H1 (cell line): ENCODE data around the gene DLGAP5. TPM values are rescaled to one million over a fixed set of nuclear protein-coding genes. Genes with fewer than 3 reads are reported as not detected.
A peak's percentile ranks its signal among the peaks of the same experiment; 100 is the strongest.

Source experiments
- CTCF ChIA-PET: fragments of 300-600 bp; sonication (Branson Sonifier 250); formaldehyde crosslinking; loops from one replicate; lab custom pipeline; 2021; ENCODE audit not compliant: partially characterized antibody; lab: Charles Lee
- POLR2A ChIA-PET: fragments of 300-600 bp; sonication (Branson Sonifier 250); formaldehyde crosslinking; loops from one replicate; lab custom pipeline; 2021; ENCODE audit warnings: inconsistent platforms; ENCODE audit not compliant: partially characterized antibody; lab: Charles Lee
- DNase-seq, 2 experiments: peaks; one replicate each; pipeline versions ENCODE4 v3.0.0 to v3.0.0-alpha.2; 2010 to 2022; ENCODE audit warnings: low spot score in 2 of 2, low read depth in 1 of 2, mixed read lengths in 1 of 2
- FAIRE-seq: peaks from 2 replicates; lab custom pipeline; 2011; peaks lifted over from hg19 to GRCh38; lab: Jason Lieb, UNC
- H2AFZ ChIP-seq: 2 replicates; pipeline ENCODE4 v1.8.1; 2012; ENCODE audit warnings: low read length, inconsistent platforms
- H2AK5ac ChIP-seq: 2 replicates; pipeline ENCODE4 v1.6.1; 2013; ENCODE audit warnings: low read depth, low read length
- H2BK120ac ChIP-seq: replicated peaks from 2 replicates; pipeline ENCODE3; 2013; ENCODE audit warnings: low read depth, low read length, inconsistent platforms
- H2BK12ac ChIP-seq: 2 replicates; pipeline ENCODE4 v1.6.1; 2013; ENCODE audit warnings: low read depth, low read length
- H2BK15ac ChIP-seq: 2 replicates; pipeline ENCODE4 v1.6.1; 2013; ENCODE audit warnings: low read length
- H2BK20ac ChIP-seq: 2 replicates; pipeline ENCODE4 v1.6.1; 2013; ENCODE audit warnings: low read length
- H2BK5ac ChIP-seq: 2 replicates; pipeline ENCODE4 v1.6.1; 2013; ENCODE audit warnings: low read depth, low read length
- H3K14ac ChIP-seq: 2 replicates; pipeline ENCODE4 v1.6.1; 2013; ENCODE audit warnings: inconsistent platforms; ENCODE audit not compliant: insufficient read length
- H3K18ac ChIP-seq: 2 replicates; pipeline ENCODE4 v1.6.1; 2013; ENCODE audit warnings: low read length; ENCODE audit errors: extremely low read depth
- H3K23ac ChIP-seq: 2 replicates; pipeline ENCODE4 v1.6.1; 2013; ENCODE audit warnings: inconsistent platforms; ENCODE audit not compliant: insufficient read length
- H3K23me2 ChIP-seq: 2 replicates; pipeline ENCODE4 v1.6.1; 2013; ENCODE audit warnings: low read depth, low read length
- H3K27ac ChIP-seq: 2 replicates; pipeline ENCODE4 v1.6.1; 2011; ENCODE audit warnings: low read depth, low read length, inconsistent platforms
- H3K27me3 ChIP-seq, 4 experiments: replicated peaks in 1 of 4; 1 replicate in 1 of 4; 2 replicates in 3 of 4; pipeline versions ENCODE4 v1.6.1 to v1.8.1; 2011 to 2013; ENCODE audit warnings: low read length in 3 of 4, mild to moderate bottlenecking in 3 of 4, inconsistent platforms in 2 of 4, mixed read lengths in 2 of 4, moderate library complexity in 1 of 4; ENCODE audit not compliant: control insufficient read depth in 3 of 4, insufficient read depth in 3 of 4; ENCODE audit errors: extremely low read depth in 1 of 4
- H3K36me3 ChIP-seq, 4 experiments: 2 replicates each; pipeline versions ENCODE4 v1.6.1 to v1.8.1; 2011 to 2013; ENCODE audit warnings: mild to moderate bottlenecking in 4 of 4, low read length in 3 of 4, moderate library complexity in 2 of 4, control low read depth in 1 of 4, inconsistent platforms in 1 of 4; ENCODE audit not compliant: insufficient read depth in 4 of 4, control insufficient read depth in 2 of 4
- H3K4ac ChIP-seq: replicated peaks from 2 replicates; pipeline ENCODE3; 2013; ENCODE audit warnings: low read length, low read depth, mixed read lengths, inconsistent platforms; ENCODE audit not compliant: insufficient read length
- H3K4me1 ChIP-seq, 4 experiments: replicated peaks in 1 of 4; 1 replicate in 1 of 4; 2 replicates in 3 of 4; pipeline versions ENCODE4 v1.6.1 to v1.8.1; 2011 to 2013; ENCODE audit warnings: low read length in 3 of 4, inconsistent platforms in 2 of 4, mixed read lengths in 1 of 4; ENCODE audit not compliant: insufficient read depth in 4 of 4, control insufficient read depth in 3 of 4
- H3K4me2 ChIP-seq, 2 experiments: 2 replicates each; pipeline versions ENCODE4 v1.6.1 to v1.8.1; 2011 to 2013; ENCODE audit warnings: low read depth in 2 of 2, low read length in 2 of 2, control low read depth in 1 of 2, inconsistent platforms in 1 of 2, mild to moderate bottlenecking in 1 of 2; ENCODE audit not compliant: insufficient read depth in 1 of 2
- H3K4me3 ChIP-seq, 4 experiments: fragments of 200-600, 300-600 bp in 1 of 4; sonication (generic), shearing (Covaris generic), sonication (Bioruptor Twin) in 1 of 4; 2 replicates each; pipeline versions ENCODE4 v1.5.1 to v1.8.1; 2011 to 2016; ENCODE audit warnings: low read length in 4 of 4, low read depth in 3 of 4, control low read depth in 2 of 4, inconsistent platforms in 2 of 4, mild to moderate bottlenecking in 2 of 4, mixed read lengths in 1 of 4, moderate library complexity in 1 of 4; ENCODE audit not compliant: insufficient read depth in 2 of 4; ENCODE audit errors: extremely low read depth in 1 of 4
- H3K56ac ChIP-seq: replicated peaks from 2 replicates; pipeline ENCODE3; 2013; ENCODE audit warnings: low read depth, mild to moderate bottlenecking, mixed read lengths, low read length, inconsistent platforms; ENCODE audit not compliant: insufficient read length
- H3K79me1 ChIP-seq: 2 replicates; pipeline ENCODE4 v1.6.1; 2013; ENCODE audit warnings: low read depth, low read length, control low read depth
- H3K79me2 ChIP-seq, 2 experiments: 2 replicates each; pipeline versions ENCODE4 v1.6.1 to v1.8.1; 2012 to 2013; ENCODE audit warnings: low read length in 2 of 2, mild to moderate bottlenecking in 2 of 2, inconsistent platforms in 1 of 2; ENCODE audit not compliant: insufficient read depth in 2 of 2, control insufficient read depth in 1 of 2
- H3K9ac ChIP-seq, 4 experiments: replicated peaks in 1 of 4; 1 replicate in 1 of 4; 2 replicates in 3 of 4; pipeline versions ENCODE4 v1.6.1 to v1.8.1; 2011 to 2013; ENCODE audit warnings: low read depth in 3 of 4, low read length in 3 of 4, control low read depth in 2 of 4, mild to moderate bottlenecking in 2 of 4, moderate library complexity in 2 of 4, inconsistent platforms in 1 of 4; ENCODE audit errors: extremely low read depth in 1 of 4
- H3K9me3 ChIP-seq, 2 experiments: 2 replicates each; pipeline versions ENCODE4 v1.6.1 to v1.8.1; 2012 to 2013; ENCODE audit warnings: mild to moderate bottlenecking in 2 of 2, moderate library complexity in 2 of 2, control low read depth in 1 of 2, inconsistent platforms in 1 of 2, low read depth in 1 of 2, low read length in 1 of 2, mixed read lengths in 1 of 2; ENCODE audit not compliant: insufficient read depth in 2 of 2
- H4K20me1 ChIP-seq, 2 experiments: replicated peaks in 1 of 2; 2 replicates each; pipeline versions ENCODE3 to v1.8.1; 2011 to 2013; ENCODE audit warnings: inconsistent platforms in 2 of 2, low read length in 2 of 2, mild to moderate bottlenecking in 1 of 2; ENCODE audit not compliant: insufficient read depth in 2 of 2, control insufficient read depth in 1 of 2
- H4K5ac ChIP-seq: 2 replicates; pipeline ENCODE4 v1.6.1; 2013; ENCODE audit warnings: low read length, low read depth, mixed read lengths, inconsistent platforms; ENCODE audit not compliant: insufficient read length
- H4K8ac ChIP-seq: 2 replicates; pipeline ENCODE4 v1.8.0; 2013; ENCODE audit warnings: mild to moderate bottlenecking, moderate library complexity, low read length, inconsistent platforms; ENCODE audit not compliant: insufficient read depth; ENCODE audit errors: extremely low read depth
- H4K91ac ChIP-seq: replicated peaks from 2 replicates; pipeline ENCODE3; 2013; ENCODE audit warnings: low read length, mixed read lengths, inconsistent platforms; ENCODE audit not compliant: insufficient read length
- CBX8 ChIP-seq: fragments of 300-800, 300-1000 bp; sonication (generic); IDR thresholded peaks from 2 replicates; pipeline ENCODE4 v1.7.1; 2016; ENCODE audit warnings: low read depth, low read length, borderline replicate concordance
- CTBP2 ChIP-seq: IDR thresholded peaks from 2 replicates; pipeline ENCODE4 v1.7.0; 2011; ENCODE audit warnings: borderline replicate concordance, mild to moderate bottlenecking, moderate library complexity, mixed read lengths, low read length; ENCODE audit not compliant: insufficient read depth, insufficient read length
- HDAC6 ChIP-seq: IDR thresholded peaks from one replicate; pipeline ENCODE4 v1.7.1; 2012; ENCODE audit warnings: low read depth, mild to moderate bottlenecking, inconsistent platforms, low read length, moderate library complexity
- JUND ChIP-seq: IDR thresholded peaks from 2 replicates; pipeline ENCODE4 v1.6.1; 2011; ENCODE audit warnings: mild to moderate bottlenecking, improper control_type of control experiment, low read length
- KDM1A ChIP-seq: fragments of 200-600, 300-600 bp; sonication (generic); IDR thresholded peaks from 2 replicates; pipeline ENCODE4 v1.7.1; 2016; ENCODE audit warnings: mild to moderate bottlenecking, low read length, borderline replicate concordance
- NANOG ChIP-seq: IDR thresholded peaks from 2 replicates; pipeline ENCODE4 v1.6.1; 2011; ENCODE audit warnings: low read length, low read depth, mild to moderate bottlenecking, inconsistent platforms; ENCODE audit not compliant: insufficient read depth, poor library complexity, severe bottlenecking
- WGBS, 2 experiments: shearing (Covaris generic) in 1 of 2; methylation state at CpG; one replicate each; pipeline versions ENCODE4 v1.1.6 to v1.1.7; 2013 to 2015; ENCODE audit warnings: low lambda C conversion rate in 2 of 2, mixed read lengths in 2 of 2, inconsistent platforms in 1 of 2, low coverage in 1 of 2, missing lambda C conversion rate in 1 of 2; ENCODE audit not compliant: insufficient replicate concordance in 2 of 2, insufficient coverage in 1 of 2, insufficient read length in 1 of 2; ENCODE audit errors: extremely low coverage in 1 of 2, missing lambda C conversion rate in 1 of 2; 5-methylcytosine and 5-hydroxymethylcytosine counted together
- polyA plus RNA-seq, 7 experiments: library from polyadenylated mRNA; depleted of rRNA in 3 of 7; stranded (reverse) in 5 of 7; unstranded in 2 of 7; fragments of >200 nt in 5 of 7; fragments of 200-250 nt in 2 of 7; gene quantifications; 1 replicate in 5 of 7; 2 replicates in 1 of 7; 4 replicates in 1 of 7; pipeline versions ENCODE4 v1.2.1 to v1.2.3, GENCODE V29; 2011 to 2013; ENCODE audit warnings: missing spikeins in 2 of 7, mixed read lengths in 2 of 7
- total RNA-seq: library from RNA; stranded (reverse); fragmentation: NEBNext Ultra II Directional; extraction: Animal tissue kit (Norgen Biotek cat#: 25700); gene quantifications from 2 replicates; pipeline ENCODE4 v1.2.1, GENCODE V29; 2021

Gene DLGAP5
- total and polyA plus RNA-seq, 2 of the 8 experiments (the other 6 are each of a cell fraction or from before 2014, with no cell fraction given), result 16.9 to 155 TPM

- Histone ChIP-seq H3K18ac (no peak overlapping the region; the same call in 1 of the 2 replicates), H4K5ac (peak overlapping the region; percentile 45), H2BK12ac (no peak overlapping the region), H2BK5ac (no peak overlapping the region), H3K14ac (no peak overlapping the region), H3K56ac (no peak overlapping the region), H3K23ac (no peak overlapping the region), H3K4me3 (no peak overlapping the region), H2AK5ac (no peak overlapping the region), H3K79me2 (no peaks in the 10 kb centered on the region), H3K27me3 (no peaks in the 10 kb centered on the region), H3K9ac (no peak overlapping the region), H4K8ac (no peak overlapping the region), H3K23me2 (no peaks in the 10 kb centered on the region), H3K4me2 (peak overlapping the region; percentile 25 to 59; a peak in 2 of 4 replicates), H3K36me3 (no peaks in the 10 kb centered on the region), H2BK120ac (no peak overlapping the region), H2BK20ac (peak overlapping the region; percentile 77; the same call in 1 of the 2 replicates), H4K91ac (no peak overlapping the region), H4K20me1 (no peaks in the 10 kb centered on the region), H3K4me1 (peaks cover 7 to 19% (median 12%) of the 10 kb centered on the region in 4 experiments; a peak in 5 of 7 replicates), H2AFZ (no peak overlapping the region), H3K79me1 (no peaks in the 10 kb centered on the region), H2BK15ac (no peak overlapping the region), H3K9me3 (no peaks in the 10 kb centered on the region), H3K27ac (no peak overlapping the region), H3K4ac (no peak overlapping the region)
- POLR2A ChIA-PET, result interaction anchor here (0.7 to 2.5 kb wide), 4 partner anchors 36 to 75 kb away, joined by 3 to 14 read pairs (median 4); partner anchors contain the start of genes MAPK1IP1L, SOCS4 and WDHD1
- TF ChIP-seq KDM1A (peak; percentile 57; the same call in 1 of the 2 replicates), HDAC6 (no peak), CBX8 (no peak), NANOG (no peak), JUND (no peak), CTBP2 (no peak)
- CTCF ChIA-PET, result interaction anchor here (0.7 to 5.1 kb wide), 3 partner anchors 37 to 328 kb away, joined by 5 to 29 read pairs (median 6); partner anchors contain the start of gene MAPK1IP1L
- DNase-seq (no peak), FAIRE-seq (no peak)
- 92% methylated on average over 5 of the region's 5 CpGs; no CpG with 5 or more reads in 1 of the 2 experiments for WGBS, 2 experiments
Observed at GRCh38 chr14:55101698-55102097, 89.7 kb downstream of the DLGAP5 start.
